ENCODE measurements around the gene PIGX.

The PIGX gene

GRCh38 chr3:196711838-196712513 lies at the start of gene PIGX, which contains the start of gene CEP19:
Gene PIGX (plus strand): TSS chr3:196712377.
Gene CEP19 (minus strand): TSS chr3:196712250. CDS start chr3:196708657, 3,593 bp downstream.
- DNase-seq (ENCODE audit: low read depth in 1 of 2, low spot score in 1 of 2) = peak; percentile 81

GRCh38 chr3:196662711-196663571 lies 49.2 kb upstream of the PIGX start:
- DNase-seq (ENCODE audit: low read depth in 1 of 2, low spot score in 1 of 2) = no peak

- DNase-seq (ENCODE audit: low read depth in 1 of 2, low spot score in 1 of 2) = no peak
Observed at GRCh38 chr3:196666001-196666867, 45.9 kb upstream of the PIGX start.

GRCh38 chr3:196667056-196667825 lies 44.9 kb upstream of the PIGX start:
- DNase-seq (ENCODE audit: low read depth in 1 of 2, low spot score in 1 of 2) = no peak

DNA sequence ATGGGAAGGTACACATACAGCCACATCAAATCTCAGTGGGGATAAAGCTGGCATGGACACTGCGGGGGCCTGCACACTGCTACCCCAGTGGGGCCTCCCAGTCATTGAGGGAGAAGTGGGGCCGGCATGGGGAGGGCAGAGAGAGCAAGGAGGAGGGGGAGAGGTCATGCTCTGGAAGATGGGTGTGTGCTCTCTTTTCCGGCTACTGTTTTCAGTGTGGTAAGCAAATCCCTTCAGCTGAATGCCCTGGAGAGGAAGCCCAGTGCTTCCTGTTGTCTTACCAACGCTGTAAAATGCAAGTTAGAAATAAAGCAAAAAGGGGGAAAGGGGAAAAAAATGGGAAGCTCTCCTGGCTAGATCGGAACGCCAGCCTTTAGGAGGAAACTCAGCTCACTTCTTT lies 41.8 kb upstream of the PIGX start:
- DNase-seq (ENCODE audit: low read depth in 1 of 2, low spot score in 1 of 2) = no peak

DNA sequence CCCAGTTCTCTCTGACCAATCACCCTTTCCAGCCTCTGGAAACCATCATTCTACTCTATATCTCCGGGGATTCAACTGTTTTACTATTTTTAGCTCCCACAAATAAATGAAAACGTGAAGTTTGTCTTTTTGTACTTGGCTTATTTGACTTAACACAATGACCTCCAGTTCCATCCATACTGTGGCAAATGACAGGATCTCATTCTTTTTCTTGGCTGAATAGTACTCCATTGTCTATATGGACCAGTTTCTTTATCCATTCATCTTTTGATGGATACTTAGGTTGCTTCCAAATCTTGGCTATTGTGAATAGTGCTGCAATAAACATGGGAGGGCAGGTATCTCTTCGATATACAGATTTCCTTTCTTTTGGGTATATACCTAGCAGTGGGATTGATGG lies 38.5 kb upstream of the PIGX start:
- no peak for DNase-seq (ENCODE audit: low read depth in 1 of 2, low spot score in 1 of 2)

DNA sequence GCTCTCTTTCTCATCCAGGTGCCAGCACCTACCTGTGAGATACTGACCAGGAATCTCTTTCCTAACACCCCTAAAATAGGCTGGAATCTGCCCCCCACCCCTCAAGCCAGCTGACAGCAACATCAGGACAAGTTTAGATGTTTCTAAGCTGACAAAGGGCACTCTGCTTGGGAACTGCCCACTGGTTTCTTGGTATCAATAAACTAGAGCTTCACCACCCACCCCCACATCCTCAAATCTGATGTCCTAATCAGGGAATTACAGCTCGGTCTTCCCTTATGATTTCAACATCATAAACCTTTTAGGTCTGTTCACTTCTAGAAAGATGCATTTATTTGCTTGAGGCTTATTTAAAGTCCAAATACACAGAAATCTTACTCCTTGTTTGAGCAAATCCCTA lies 34.8 kb upstream of the PIGX start:
- no peak for DNase-seq (ENCODE audit: low read depth in 1 of 2, low spot score in 1 of 2)

- DNase-seq (ENCODE audit: low read depth in 1 of 2, low spot score in 1 of 2) = no peak
Observed at GRCh38 chr3:196677931-196678330, 34.2 kb upstream of the PIGX start.

- DNase-seq (ENCODE audit: low read depth in 1 of 2, low spot score in 1 of 2) = peak; percentile 26 to 51
Observed at GRCh38 chr3:196684548-196685407, 27.4 kb upstream of the PIGX start.

DNA sequence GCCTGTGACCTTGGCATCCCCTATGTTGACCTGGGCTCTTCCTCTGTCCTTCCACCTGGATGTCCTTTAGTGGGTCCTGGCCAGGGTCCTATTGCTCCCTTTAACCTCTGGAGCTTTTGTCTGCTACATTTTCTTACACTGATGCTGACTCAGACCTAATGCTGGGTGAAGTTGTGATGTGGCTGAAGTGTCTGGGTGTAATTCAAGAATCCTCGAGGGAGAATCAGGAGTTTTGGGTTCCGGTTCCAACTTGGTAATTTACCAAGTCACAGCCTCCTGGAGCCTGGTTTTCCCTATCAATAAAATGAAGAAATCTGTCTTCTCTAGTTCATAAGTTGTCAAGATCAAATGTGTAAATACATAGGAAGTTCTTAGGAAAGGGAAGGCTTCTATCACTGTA lies 25.7 kb upstream of the PIGX start:
- no peak for DNase-seq (ENCODE audit: low read depth in 1 of 2, low spot score in 1 of 2)

GRCh38 chr3:196688349-196688748 lies 23.8 kb upstream of the PIGX start:
- no peak for DNase-seq (ENCODE audit: low read depth in 1 of 2, low spot score in 1 of 2)

- DNase-seq (ENCODE audit: low read depth in 1 of 2, low spot score in 1 of 2) = no peak
Observed at GRCh38 chr3:196689941-196690660, 22.1 kb upstream of the PIGX start.

- DNase-seq (ENCODE audit: low read depth in 1 of 2, low spot score in 1 of 2) = no peak
Observed at GRCh38 chr3:196691386-196691785, 20.8 kb upstream of the PIGX start.

GRCh38 chr3:196694202-196694638 lies 18.0 kb upstream of the PIGX start:
- no peak for DNase-seq (ENCODE audit: low read depth in 1 of 2, low spot score in 1 of 2)

DNA sequence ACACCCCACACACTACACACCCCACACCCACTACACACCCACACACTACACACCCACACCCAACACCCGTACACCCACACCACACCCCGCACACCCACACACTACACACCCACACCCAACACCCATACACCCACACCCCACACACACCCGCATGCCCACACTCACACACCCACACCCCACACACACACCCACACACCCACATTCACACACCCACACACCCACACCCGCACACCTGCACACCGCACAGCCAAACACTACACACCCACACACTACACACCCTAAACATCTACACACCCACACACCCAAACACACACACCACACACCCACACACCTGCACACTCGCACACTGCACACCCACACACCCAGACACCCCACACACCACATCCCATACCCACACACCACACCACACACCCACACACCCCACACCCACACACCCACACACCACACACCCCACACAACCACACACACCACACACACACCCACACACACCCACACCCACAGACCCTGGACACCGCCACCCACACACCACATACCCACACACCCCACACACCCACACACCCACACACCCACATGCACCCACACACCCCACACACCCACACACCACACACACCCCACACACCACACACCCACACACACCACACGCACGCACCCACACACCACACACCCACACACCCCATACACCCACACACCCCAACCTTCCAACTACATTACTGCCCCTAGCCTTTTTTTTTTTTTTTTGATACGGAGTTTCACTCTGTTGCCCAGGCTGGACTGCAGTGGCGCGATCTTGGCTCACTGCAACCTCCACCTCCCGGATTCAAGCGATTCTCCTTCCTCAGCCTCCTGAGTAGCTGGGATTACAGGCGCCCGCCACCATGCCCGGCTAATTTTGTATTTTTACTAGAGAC lies 17.0 kb upstream of the PIGX start:
- peak in 1 of 2 donors; percentile 13 for DNase-seq (ENCODE audit: low read depth in 1 of 2, low spot score in 1 of 2)

DNA sequence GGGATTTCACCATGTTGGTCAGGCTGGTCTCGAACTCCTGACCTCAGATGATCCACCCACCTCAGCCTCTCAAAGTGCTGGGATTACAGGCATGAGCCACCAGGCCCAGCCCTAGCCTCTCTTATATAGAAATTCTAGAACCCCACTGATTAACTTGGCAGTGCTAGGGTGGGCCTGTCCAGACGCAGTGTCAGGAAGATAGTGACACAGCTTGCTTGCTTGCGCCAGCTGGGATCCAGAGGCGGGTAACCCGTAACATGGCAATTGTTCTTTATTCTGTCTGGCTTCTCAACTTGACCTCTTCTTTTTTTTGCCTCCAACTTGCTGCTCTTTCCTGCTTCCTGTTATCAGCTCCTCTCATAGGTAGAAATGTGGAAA lies 16.3 kb upstream of the PIGX start:
- no peak for DNase-seq (ENCODE audit: low read depth in 1 of 2, low spot score in 1 of 2)

DNA sequence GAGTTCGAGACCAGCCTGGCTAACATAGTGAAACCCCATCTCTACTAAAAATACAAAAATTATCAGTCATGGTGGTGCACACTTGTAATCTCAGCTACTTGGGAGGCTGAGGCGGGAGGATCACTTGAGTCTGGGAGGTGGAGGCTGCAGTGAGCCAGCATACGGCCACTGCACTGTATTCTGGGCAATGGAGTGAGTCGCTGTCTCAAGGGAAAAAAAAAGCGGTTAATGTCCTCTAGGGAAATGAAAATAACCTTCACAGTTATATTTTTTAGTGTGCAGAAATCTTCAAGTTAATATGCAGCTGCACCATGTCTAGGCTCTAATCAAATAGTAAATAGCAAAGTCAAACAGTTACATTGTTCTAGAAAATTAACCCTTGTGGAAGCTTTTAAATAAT lies 14.9 kb upstream of the PIGX start:
- DNase-seq (ENCODE audit: low read depth in 1 of 2, low spot score in 1 of 2) = no peak

- DNase-seq (ENCODE audit: low read depth in 1 of 2, low spot score in 1 of 2) = no peak
Observed at GRCh38 chr3:196699749-196700148, 12.4 kb upstream of the PIGX start.
